Measurements from ENCODE around the gene WNT9B. TPM values are rescaled to one million over a fixed set of nuclear protein-coding genes. Genes with fewer than 3 reads are reported as not detected.

WNT9B gene
- total and polyA plus RNA-seq, 4 donors: 0.08 to 0.14 (median 0.10) TPM; not detected in 1

DNA sequence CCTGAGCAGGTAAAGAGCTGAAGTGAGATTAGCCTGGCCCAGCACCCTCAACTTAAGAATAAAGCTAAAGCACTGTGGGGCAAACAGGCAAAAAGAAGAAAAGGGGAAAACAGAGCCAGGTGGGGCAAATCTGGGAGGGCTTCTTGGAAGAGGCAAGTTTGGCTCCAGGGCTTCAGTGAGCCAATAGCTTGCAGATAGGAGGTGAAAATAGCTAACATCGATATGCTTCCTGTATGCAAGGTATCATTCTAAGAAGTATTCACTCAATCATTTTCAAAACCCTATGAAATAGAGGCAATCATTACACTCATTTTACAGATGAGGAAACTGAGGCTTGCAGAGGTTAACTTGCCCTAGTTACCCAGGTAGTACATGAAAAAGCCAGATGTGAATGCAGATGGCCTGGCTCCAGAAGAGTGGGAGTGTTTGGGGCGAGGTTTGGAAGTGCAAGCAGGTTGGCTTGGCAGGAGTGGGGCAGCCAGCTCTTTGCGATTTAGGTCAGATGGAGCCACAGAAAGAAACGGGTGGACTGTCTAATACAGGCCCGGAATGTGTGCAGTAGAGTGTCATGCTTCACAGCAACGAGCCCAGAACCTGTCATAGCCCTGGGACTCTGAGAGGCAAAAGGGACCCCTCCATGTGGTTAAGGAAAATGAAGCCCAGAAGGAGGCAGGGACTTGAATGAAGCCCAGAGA is 38.6 kb upstream of the WNT9B start:
- Histone ChIP-seq H3K4me1 (ENCODE audit: control insufficient read depth in 4 of 4, insufficient read depth in 4 of 4, low read length in 3 of 4) (no peaks in the 10 kb centered on the region), H3K27me3 (ENCODE audit: control insufficient read depth in 4 of 4, insufficient read depth in 4 of 4, low read length in 3 of 4) (peaks cover 0 to under 1% (median 0%) of the 10 kb centered on the region in 4 donors), H3K9ac (ENCODE audit: low read depth in 1 of 2, low read length in 2 of 2) (no peak overlapping the region), H3K9me3 (ENCODE audit: control insufficient read depth in 4 of 4, low read length in 3 of 4) (no peaks in the 10 kb centered on the region), H3K4me3 (ENCODE audit: low read depth in 1 of 3, low read length in 3 of 3) (no peak overlapping the region), H3K27ac (ENCODE audit: low read depth in 1 of 2, low read length in 2 of 2) (no peak overlapping the region), H3K36me3 (ENCODE audit: control insufficient read depth in 4 of 4, insufficient read depth in 3 of 4, low read depth in 1 of 4, low read length in 3 of 4) (no peaks in the 10 kb centered on the region)
- whole genome bisulfite sequencing: 80% methylated on average over 6 of the region's 6 CpGs
- no peak for DNase-seq (ENCODE audit: low spot score)
- TF ChIP-seq GABPA (IDR thresholded peaks at IDR 0.05 in 1 of 2, conservative IDR thresholded peaks at IDR 0.05 in 1 of 2) (no peak), EGR1 (IDR thresholded peaks at IDR 0.05; ENCODE audit: low read depth in 2 of 2) (no peak), RAD21 (IDR thresholded peaks at IDR 0.05) (no peak), JUND (IDR thresholded peaks at IDR 0.05) (no peak), SP1 (IDR thresholded peaks at IDR 0.05) (no peak), YY1 (IDR thresholded peaks at IDR 0.05) (no peak), NR2F2 (IDR thresholded peaks at IDR 0.05) (no peak), FOXA2 (IDR thresholded peaks at IDR 0.05) (no peak)

- no peak overlapping the region for H3K27ac ChIP-seq (ENCODE audit: low read depth in 1 of 2, low read length in 2 of 2)
- no peak for DNase-seq (ENCODE audit: low spot score)
- peaks cover 0 to 3% (median 0%) of the 10 kb centered on the region in 4 donors for H3K27me3 ChIP-seq (ENCODE audit: control insufficient read depth in 4 of 4, insufficient read depth in 4 of 4, low read length in 3 of 4)
- WGBS: 69% methylated on average over 3 of the region's 3 CpGs
- no peak for TF ChIP-seq RAD21 (IDR thresholded peaks at IDR 0.05)
- TF ChIP-seq ZBTB33 (IDR thresholded peaks at IDR 0.05): no peak
- TF ChIP-seq NR2F2 (IDR thresholded peaks at IDR 0.05): no peak
- TF ChIP-seq YY1 (IDR thresholded peaks at IDR 0.05): no peak
- no peak for TF ChIP-seq JUND (IDR thresholded peaks at IDR 0.05)
- no peak for TF ChIP-seq HNF4G (IDR thresholded peaks at IDR 0.05)
- TF ChIP-seq CTCF (IDR thresholded peaks at IDR 0.05; ENCODE audit: low read depth, low read length, missing input control): no peak
- TF ChIP-seq HNF4A (conservative IDR thresholded peaks at IDR 0.05): no peak
- no peak for TF ChIP-seq TAF1 (conservative IDR thresholded peaks at IDR 0.05)
- TF ChIP-seq SP1 (IDR thresholded peaks at IDR 0.05): no peak
- TF ChIP-seq GABPA (IDR thresholded peaks at IDR 0.05 in 1 of 2, conservative IDR thresholded peaks at IDR 0.05 in 1 of 2): no peak
- TF ChIP-seq EGR1 (IDR thresholded peaks at IDR 0.05; ENCODE audit: low read depth in 2 of 2): no peak
- H3K4me3 ChIP-seq (ENCODE audit: low read depth in 1 of 3, low read length in 3 of 3): no peak overlapping the region
- peaks cover 2 to 6% (median 5%) of the 10 kb centered on the region in 4 donors for H3K4me1 ChIP-seq (ENCODE audit: control insufficient read depth in 4 of 4, insufficient read depth in 4 of 4, low read length in 3 of 4)
- H3K36me3 ChIP-seq (ENCODE audit: control insufficient read depth in 4 of 4, insufficient read depth in 3 of 4, low read depth in 1 of 4, low read length in 3 of 4): no peaks in the 10 kb centered on the region
- H3K9ac ChIP-seq (ENCODE audit: low read depth in 1 of 2, low read length in 2 of 2): no peak overlapping the region
- H3K9me3 ChIP-seq (ENCODE audit: control insufficient read depth in 4 of 4, low read length in 3 of 4): no peaks in the 10 kb centered on the region
Observed at GRCh38 chr17:46813920-46814319, 37.5 kb upstream of the WNT9B start.

GRCh38 chr17:46814446-46814845 is 36.9 kb upstream of the WNT9B start:
- no peak for DNase-seq (ENCODE audit: low spot score)
- no peak overlapping the region for H3K27ac ChIP-seq (ENCODE audit: low read depth in 1 of 2, low read length in 2 of 2)
- H3K4me1 ChIP-seq (ENCODE audit: control insufficient read depth in 4 of 4, insufficient read depth in 4 of 4, low read length in 3 of 4): peaks cover 3 to 12% (median 10%) of the 10 kb centered on the region in 4 donors
- H3K9ac ChIP-seq (ENCODE audit: low read depth in 1 of 2, low read length in 2 of 2): no peak overlapping the region
- H3K27me3 ChIP-seq (ENCODE audit: control insufficient read depth in 4 of 4, insufficient read depth in 4 of 4, low read length in 3 of 4): peaks cover 0 to 3% (median under 1%) of the 10 kb centered on the region in 4 donors
- H3K9me3 ChIP-seq (ENCODE audit: control insufficient read depth in 4 of 4, low read length in 3 of 4): no peaks in the 10 kb centered on the region
- 60% methylated on average over 7 of the region's 7 CpGs for WGBS
- no peak overlapping the region for H3K4me3 ChIP-seq (ENCODE audit: low read depth in 1 of 3, low read length in 3 of 3)
- no peaks in the 10 kb centered on the region for H3K36me3 ChIP-seq (ENCODE audit: control insufficient read depth in 4 of 4, insufficient read depth in 3 of 4, low read depth in 1 of 4, low read length in 3 of 4)
- TF ChIP-seq GABPA (IDR thresholded peaks at IDR 0.05 in 1 of 2, conservative IDR thresholded peaks at IDR 0.05 in 1 of 2): no peak
- TF ChIP-seq JUND (IDR thresholded peaks at IDR 0.05): no peak
- TF ChIP-seq TAF1 (conservative IDR thresholded peaks at IDR 0.05): no peak
- TF ChIP-seq, protein P1, sequence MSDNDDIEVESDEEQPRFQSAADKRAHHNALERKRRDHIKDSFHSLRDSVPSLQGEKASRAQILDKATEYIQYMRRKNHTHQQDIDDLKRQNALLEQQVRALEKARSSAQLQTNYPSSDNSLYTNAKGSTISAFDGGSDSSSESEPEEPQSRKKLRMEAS (IDR thresholded peaks at IDR 0.05): no peak
- TF ChIP-seq HNF4A (conservative IDR thresholded peaks at IDR 0.05): no peak
- no peak for TF ChIP-seq FOXA1 (IDR thresholded peaks at IDR 0.05)
- TF ChIP-seq HNF4G (IDR thresholded peaks at IDR 0.05): no peak
- no peak for TF ChIP-seq ZBTB33 (IDR thresholded peaks at IDR 0.05)
- no peak for TF ChIP-seq EGR1 (IDR thresholded peaks at IDR 0.05; ENCODE audit: low read depth in 2 of 2)
- TF ChIP-seq FOXA2 (IDR thresholded peaks at IDR 0.05): no peak
- no peak for TF ChIP-seq RXRA (IDR thresholded peaks at IDR 0.05)
- no peak for TF ChIP-seq YY1 (IDR thresholded peaks at IDR 0.05)
- TF ChIP-seq RAD21 (IDR thresholded peaks at IDR 0.05): no peak

Measured in liver (tissue), 9 donors.